ENCODE measurements around the gene GEMIN7. TPM values are rescaled to one million over a fixed set of nuclear protein-coding genes. Genes with fewer than 3 reads are reported as not detected.

The GEMIN7 gene
- total and polyA plus RNA-seq, 12 donors = 4.0 to 29.0 (median 16.3) TPM

DNA sequence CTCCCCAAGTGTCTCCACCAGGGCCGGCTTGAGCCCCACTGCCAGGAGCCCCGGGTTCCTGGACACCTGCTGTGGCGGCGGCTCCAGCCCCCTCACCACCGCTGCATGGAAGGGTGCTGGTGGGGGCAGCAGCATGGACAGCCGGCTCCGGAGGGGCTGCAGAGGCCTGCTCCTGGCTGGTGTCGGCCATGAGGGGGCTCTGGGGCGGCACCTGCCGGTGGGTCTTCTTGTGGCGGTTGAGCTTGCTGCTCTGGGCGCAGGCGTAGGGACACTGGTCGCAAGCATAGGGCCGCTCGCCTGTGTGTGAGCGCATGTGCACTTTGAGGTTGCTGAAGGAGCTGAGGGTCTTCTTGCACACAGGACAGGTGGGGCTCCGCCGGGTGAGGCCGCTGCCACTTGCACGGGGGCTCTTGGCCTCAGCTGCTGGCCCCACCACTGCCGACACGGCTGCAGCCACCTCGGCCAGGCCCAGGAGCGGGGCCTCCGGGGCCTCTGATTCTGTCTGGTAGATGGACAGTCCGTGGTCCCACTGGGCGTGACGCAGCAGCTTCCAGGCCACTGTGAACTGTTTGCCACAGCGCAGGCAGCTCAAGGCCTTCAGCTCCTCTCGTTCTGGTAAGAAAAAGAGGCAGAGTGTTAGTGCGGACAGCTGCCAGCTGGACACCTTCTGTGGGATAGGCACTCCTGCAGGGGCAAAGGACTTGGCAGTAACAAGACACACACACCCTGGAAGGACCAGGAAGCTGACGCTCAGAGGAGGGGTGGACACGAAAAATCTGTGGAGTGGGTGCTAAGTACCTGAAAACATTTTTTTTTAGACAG lies 6.9 kb upstream of the GEMIN7 start:
- Histone ChIP-seq H3K36me3 (replicated peaks in 1 of 2) (peaks cover 0 to 47% of the 10 kb centered on the region in 2 donors), H3K4me1 (replicated peaks in 1 of 2) (peaks cover 5 to 12% of the 10 kb centered on the region in 2 donors), H3K27ac (no peak overlapping the region), H3K27me3 (no peaks in the 10 kb centered on the region), H3K9me3 (replicated peaks in 1 of 3) (no peaks in the 10 kb centered on the region), H3K4me3 (no peak overlapping the region)
- TF ChIP-seq, protein P1, sequence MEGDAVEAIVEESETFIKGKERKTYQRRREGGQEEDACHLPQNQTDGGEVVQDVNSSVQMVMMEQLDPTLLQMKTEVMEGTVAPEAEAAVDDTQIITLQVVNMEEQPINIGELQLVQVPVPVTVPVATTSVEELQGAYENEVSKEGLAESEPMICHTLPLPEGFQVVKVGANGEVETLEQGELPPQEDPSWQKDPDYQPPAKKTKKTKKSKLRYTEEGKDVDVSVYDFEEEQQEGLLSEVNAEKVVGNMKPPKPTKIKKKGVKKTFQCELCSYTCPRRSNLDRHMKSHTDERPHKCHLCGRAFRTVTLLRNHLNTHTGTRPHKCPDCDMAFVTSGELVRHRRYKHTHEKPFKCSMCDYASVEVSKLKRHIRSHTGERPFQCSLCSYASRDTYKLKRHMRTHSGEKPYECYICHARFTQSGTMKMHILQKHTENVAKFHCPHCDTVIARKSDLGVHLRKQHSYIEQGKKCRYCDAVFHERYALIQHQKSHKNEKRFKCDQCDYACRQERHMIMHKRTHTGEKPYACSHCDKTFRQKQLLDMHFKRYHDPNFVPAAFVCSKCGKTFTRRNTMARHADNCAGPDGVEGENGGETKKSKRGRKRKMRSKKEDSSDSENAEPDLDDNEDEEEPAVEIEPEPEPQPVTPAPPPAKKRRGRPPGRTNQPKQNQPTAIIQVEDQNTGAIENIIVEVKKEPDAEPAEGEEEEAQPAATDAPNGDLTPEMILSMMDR (IDR thresholded peaks at IDR 0.05) = no peak
- TF ChIP-seq POLR2A (IDR thresholded peaks at IDR 0.05) = no peak
- 85 to 89% (median 86%) methylated on average over 13 to 34 of the region's 34 CpGs for WGBS, 4 donors
- no peak for DNase-seq
- intact Hi-C loops (cut with DNase I) = no loop called here

DNA sequence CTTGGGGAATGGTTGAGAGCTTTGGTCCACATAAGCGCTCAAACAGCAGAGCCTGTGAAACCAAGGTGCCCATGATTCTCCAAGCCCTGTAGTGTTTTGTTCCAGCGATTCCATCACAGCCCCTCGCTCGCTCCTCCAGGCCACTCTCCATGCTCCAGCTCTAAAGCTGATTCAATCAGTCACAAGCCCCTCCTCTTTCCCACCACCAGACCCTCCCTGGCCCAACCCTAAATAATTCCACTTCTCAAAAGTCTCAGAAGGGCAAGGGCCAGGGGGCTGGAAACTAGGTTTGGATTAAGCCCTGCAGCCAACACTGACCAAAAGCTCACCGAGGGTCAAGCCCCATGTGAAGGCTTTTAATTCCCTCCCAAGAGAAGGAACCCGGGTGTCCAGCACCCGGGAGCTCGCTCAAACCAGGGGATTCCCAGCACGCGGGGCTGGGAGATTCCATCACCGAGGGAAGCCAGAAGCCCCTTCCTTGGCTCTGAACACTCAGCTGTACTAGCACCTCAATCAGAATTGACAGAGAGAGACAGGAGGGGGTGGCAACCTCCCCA lies 4.2 kb upstream of the GEMIN7 start:
- no peak for TF ChIP-seq POLR2A (IDR thresholded peaks at IDR 0.05)
- TF ChIP-seq, protein P1 (IDR thresholded peaks at IDR 0.05) = no peak
- intact Hi-C loops (cut with DNase I) = no loop called here
- 69 to 92% (median 81%) methylated on average over 5 to 11 of the region's 11 CpGs for WGBS, 4 donors
- DNase-seq = no peak
- no peaks in the 10 kb centered on the region for H3K27me3 ChIP-seq
- peaks cover 14 to 19% of the 10 kb centered on the region in 2 donors for H3K4me1 ChIP-seq (replicated peaks in 1 of 2)
- H3K9me3 ChIP-seq (replicated peaks in 1 of 3) = no peaks in the 10 kb centered on the region
- H3K27ac ChIP-seq = peak overlapping the region in 1 of 5 donors; percentile 67
- peaks cover 0 to 21% of the 10 kb centered on the region in 2 donors for H3K36me3 ChIP-seq (replicated peaks in 1 of 2)
- H3K4me3 ChIP-seq = peak overlapping the region in 1 of 4 donors; percentile 51

DNA sequence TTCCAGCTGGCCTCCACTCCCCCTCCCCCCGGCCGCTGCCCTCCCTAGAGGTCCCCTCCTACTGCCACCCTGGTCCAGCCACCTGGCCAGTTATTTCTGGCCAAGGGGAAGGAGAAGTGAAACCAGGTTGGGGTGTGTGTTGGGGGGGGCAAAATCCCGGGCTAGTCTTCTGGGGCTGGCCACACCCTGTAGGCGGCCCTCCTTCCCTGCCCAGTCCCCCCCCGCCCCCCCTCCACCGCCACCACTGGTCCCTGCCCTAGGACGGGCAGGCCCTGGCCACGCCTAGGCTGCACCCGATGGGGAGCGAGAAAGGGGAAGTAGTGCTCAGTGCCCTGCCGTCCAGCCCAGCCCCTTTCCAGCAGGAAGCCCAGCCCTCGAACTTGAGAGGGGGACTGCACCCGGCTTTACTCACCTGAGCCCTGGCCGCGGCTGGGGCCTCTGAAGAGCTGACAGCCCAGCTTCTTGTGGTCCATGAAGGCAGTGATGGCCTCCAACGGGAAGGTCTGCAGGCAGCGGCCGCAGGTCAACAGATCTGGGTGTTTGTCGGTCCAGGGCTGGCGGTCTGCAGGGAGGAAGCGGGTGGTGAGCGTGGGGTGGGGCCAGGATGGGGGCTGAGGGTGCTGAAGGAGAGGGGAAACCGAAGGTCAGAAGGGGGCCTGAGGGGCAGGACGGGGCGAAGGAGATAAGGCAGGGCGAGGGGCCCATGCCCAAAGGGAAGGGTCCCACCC lies 3.6 kb upstream of the GEMIN7 start:
- H3K4me3 ChIP-seq = peak overlapping the region in 1 of 4 donors; percentile 51
- peak in 6 of 7 donors; percentile 44 to 74 (median 56) for DNase-seq
- H3K27ac ChIP-seq = peak overlapping the region in 4 of 5 donors; percentile 1 to 67 (median 40)
- H3K36me3 ChIP-seq (replicated peaks in 1 of 2) = peaks cover 0 to 15% of the 10 kb centered on the region in 2 donors
- no peaks in the 10 kb centered on the region for H3K27me3 ChIP-seq
- no peaks in the 10 kb centered on the region for H3K9me3 ChIP-seq (replicated peaks in 1 of 3)
- H3K4me1 ChIP-seq (replicated peaks in 1 of 2) = peaks cover 20 to 25% of the 10 kb centered on the region in 2 donors
- WGBS, 4 donors = 36 to 50% (median 44%) methylated on average over 9 to 26 of the region's 26 CpGs
- TF ChIP-seq, protein P1 (IDR thresholded peaks at IDR 0.05) = no peak
- no peak for TF ChIP-seq POLR2A (IDR thresholded peaks at IDR 0.05)
- intact Hi-C loops (cut with DNase I) = no loop called here

Measured in adrenal gland (tissue), 12 donors.